Left ventricle myocardium inferior (tissue), 1 donor: ENCODE results near the gene OTOGL. TPM values are rescaled to one million over a fixed set of nuclear protein-coding genes. Genes with fewer than 3 reads are reported as not detected.

ENCODE experiments used
- DNase-seq: peaks from one replicate; pipeline ENCODE4 v3.0.0-alpha.2; 2020
- H3K27ac ChIP-seq: fragments of 200-600 bp; replicated peaks from 2 replicates; pipeline ENCODE4 v1.8.0; 2021
- H3K27me3 ChIP-seq: fragments of 200-600 bp; 2 replicates; pipeline ENCODE4 v1.8.0; 2021; ENCODE audit warnings: low read depth
- H3K36me3 ChIP-seq: fragments of 200-600 bp; 2 replicates; pipeline ENCODE4 v1.8.0; 2021
- H3K4me1 ChIP-seq: fragments of 200-600 bp; 2 replicates; pipeline ENCODE4 v1.8.0; 2021
- H3K4me3 ChIP-seq: fragments of 200-600 bp; 2 replicates; pipeline ENCODE4 v1.8.0; 2021; ENCODE audit warnings: mild to moderate bottlenecking, moderate library complexity
- H3K9me3 ChIP-seq: fragments of 200-600 bp; replicated peaks from 2 replicates; pipeline ENCODE4 v1.8.0; 2021
- CTCF ChIP-seq: fragments of 200-600 bp; IDR thresholded peaks from 2 replicates; pipeline ENCODE4 v1.8.0; 2021; ENCODE audit warnings: antibody characterized with exemption, mild to moderate bottlenecking, borderline replicate concordance
- intact Hi-C: fragments of 100-400 bp; cut with micrococcal nuclease; formaldehyde crosslinking; loops from one replicate; pipeline ENCODE4 v1.11.0; 2022
- total RNA-seq: library from RNA; stranded (reverse); fragmentation: NEBNext Ultra II Directional; extraction: Animal tissue kit (Norgen Biotek cat#: 25700); gene quantifications from one replicate; pipeline ENCODE4 v1.2.1, GENCODE V29; 2021
- donor health status: DM: no; HTN: yes; CAD: no; lungs with severe emphysema.

The OTOGL gene
- total RNA-seq, 1 donor from 2014 or later = 0.27 TPM

- Histone ChIP-seq H3K27ac (no peak overlapping the region), H3K36me3 (no peaks in the 10 kb centered on the region), H3K9me3 (no peaks in the 10 kb centered on the region), H3K4me3 (no peak overlapping the region), H3K27me3 (no peaks in the 10 kb centered on the region), H3K4me1 (no peaks in the 10 kb centered on the region)
- intact Hi-C loops = no loop called here
- DNase-seq = no peak
- TF ChIP-seq CTCF = no peak
These were observed 54.9 kb downstream of the OTOGL start for GRCh38 chr12:80154261-80154660.

- no peak for DNase-seq
- no peaks in the 10 kb centered on the region for H3K27me3 ChIP-seq
- intact Hi-C loops = no loop called here
- no peaks in the 10 kb centered on the region for H3K36me3 ChIP-seq
- H3K9me3 ChIP-seq = peaks cover 4% of the 10 kb centered on the region
- TF ChIP-seq CTCF = no peak
- H3K4me1 ChIP-seq = no peaks in the 10 kb centered on the region
- no peak overlapping the region for H3K4me3 ChIP-seq
- H3K27ac ChIP-seq = no peak overlapping the region
These were observed 57.0 kb downstream of the OTOGL start for GRCh38 chr12:80156306-80156705.

GRCh38 chr12:80157645-80158044 lies 58.3 kb downstream of the OTOGL start:
- DNase-seq = no peak
- H3K4me3 ChIP-seq = no peak overlapping the region
- no peaks in the 10 kb centered on the region for H3K27me3 ChIP-seq
- no peaks in the 10 kb centered on the region for H3K4me1 ChIP-seq
- intact Hi-C loops = no loop called here
- H3K9me3 ChIP-seq = peaks cover 4% of the 10 kb centered on the region
- no peaks in the 10 kb centered on the region for H3K36me3 ChIP-seq
- no peak for TF ChIP-seq CTCF
- H3K27ac ChIP-seq = no peak overlapping the region

GRCh38 chr12:80161612-80162011 lies 62.3 kb downstream of the OTOGL start:
- no peak overlapping the region for H3K27ac ChIP-seq
- H3K9me3 ChIP-seq = peaks cover 4% of the 10 kb centered on the region
- DNase-seq = no peak
- no peak overlapping the region for H3K4me3 ChIP-seq
- no peak for TF ChIP-seq CTCF
- H3K4me1 ChIP-seq = no peaks in the 10 kb centered on the region
- no peaks in the 10 kb centered on the region for H3K36me3 ChIP-seq
- intact Hi-C loops = no loop called here
- H3K27me3 ChIP-seq = no peaks in the 10 kb centered on the region

GRCh38 chr12:80162177-80162576 lies 62.8 kb downstream of the OTOGL start:
- no peaks in the 10 kb centered on the region for H3K36me3 ChIP-seq
- peaks cover 4% of the 10 kb centered on the region for H3K9me3 ChIP-seq
- no peak overlapping the region for H3K4me3 ChIP-seq
- no peak for DNase-seq
- H3K27me3 ChIP-seq = no peaks in the 10 kb centered on the region
- intact Hi-C loops = no loop called here
- H3K4me1 ChIP-seq = no peaks in the 10 kb centered on the region
- no peak for TF ChIP-seq CTCF
- H3K27ac ChIP-seq = no peak overlapping the region

GRCh38 chr12:80165746-80166145 lies 66.4 kb downstream of the OTOGL start:
- no peak overlapping the region for H3K27ac ChIP-seq
- no peaks in the 10 kb centered on the region for H3K27me3 ChIP-seq
- no peak for DNase-seq
- intact Hi-C loops = no loop called here
- no peak for TF ChIP-seq CTCF
- H3K9me3 ChIP-seq = peaks cover 2% of the 10 kb centered on the region
- no peaks in the 10 kb centered on the region for H3K4me1 ChIP-seq
- no peaks in the 10 kb centered on the region for H3K36me3 ChIP-seq
- no peak overlapping the region for H3K4me3 ChIP-seq
